ENCODE measurements around the gene BPIFA2.

Gene BPIFA2

GRCh38 chr20:33217052-33217451 lies 49.1 kb downstream of the BPIFA2 start, which contains the start of gene BPIFA3:
Gene BPIFA3 (plus strand): TSS chr20:33217352. CDS start chr20:33217537, 185 bp downstream.
- Histone ChIP-seq H3K9me2 (replicated peaks; ENCODE audit: low read depth, low read length) (no peaks in the 10 kb centered on the region), H3K4me1 (ENCODE audit: insufficient read depth, low read length, poor library complexity, severe bottlenecking) (no peaks in the 10 kb centered on the region), H4K20me1 (ENCODE audit: insufficient read depth, low read length, poor library complexity, severe bottlenecking) (no peaks in the 10 kb centered on the region), H3K4me2 (ENCODE audit: low read depth, low read length, poor library complexity, severe bottlenecking) (no peak within 1 kb of the TSS), H3F3A (ENCODE audit: low read depth) (no peaks in the 10 kb centered on the region), H3K9me3 (ENCODE audit: insufficient read depth, low read depth, low read length) (no peaks in the 10 kb centered on the region), H3K79me2 (ENCODE audit: insufficient read depth, low read length) (no peaks in the 10 kb centered on the region), H3K36me3 (ENCODE audit: insufficient read depth, low read length) (no peaks in the 10 kb centered on the region), H2AFZ (ENCODE audit: low read length) (no peak within 1 kb of the TSS), H3K4me3 (ENCODE audit: low read length, poor library complexity, severe bottlenecking) (no peak within 1 kb of the TSS), H3K27me3 (ENCODE audit: insufficient read depth, low read length, poor library complexity, severe bottlenecking) (no peaks in the 10 kb centered on the region), H3K9ac (ENCODE audit: low read depth, low read length, poor library complexity, severe bottlenecking) (no peak within 1 kb of the TSS)
- no peak for TF ChIP-seq CTCF (conservative IDR thresholded peaks at IDR 0.05; ENCODE audit: low read length)
- TF ChIP-seq EZH2phosphoT487 (IDR thresholded peaks at IDR 0.05; ENCODE audit: borderline replicate concordance), result no peak

- TF ChIP-seq EZH2phosphoT487 (IDR thresholded peaks at IDR 0.05; ENCODE audit: borderline replicate concordance) (no peak), CTCF (conservative IDR thresholded peaks at IDR 0.05; ENCODE audit: low read length) (no peak)
- Histone ChIP-seq H2AFZ (ENCODE audit: low read length) (no peak overlapping the region), H3K9me3 (ENCODE audit: insufficient read depth, low read depth, low read length) (no peaks in the 10 kb centered on the region), H3K36me3 (ENCODE audit: insufficient read depth, low read length) (no peaks in the 10 kb centered on the region), H4K20me1 (ENCODE audit: insufficient read depth, low read length, poor library complexity, severe bottlenecking) (no peaks in the 10 kb centered on the region), H3K79me2 (ENCODE audit: insufficient read depth, low read length) (no peaks in the 10 kb centered on the region), H3K9me2 (replicated peaks; ENCODE audit: low read depth, low read length) (no peaks in the 10 kb centered on the region), H3F3A (ENCODE audit: low read depth) (no peaks in the 10 kb centered on the region), H3K4me1 (ENCODE audit: insufficient read depth, low read length, poor library complexity, severe bottlenecking) (no peaks in the 10 kb centered on the region), H3K4me3 (ENCODE audit: low read length, poor library complexity, severe bottlenecking) (no peak overlapping the region), H3K27me3 (ENCODE audit: insufficient read depth, low read length, poor library complexity, severe bottlenecking) (no peaks in the 10 kb centered on the region), H3K9ac (ENCODE audit: low read depth, low read length, poor library complexity, severe bottlenecking) (no peak overlapping the region), H3K4me2 (ENCODE audit: low read depth, low read length, poor library complexity, severe bottlenecking) (no peak overlapping the region)
These were observed 56.4 kb downstream of the BPIFA2 start for GRCh38 chr20:33224399-33224798.

GRCh38 chr20:33229843-33230242 lies 61.9 kb downstream of the BPIFA2 start:
- TF ChIP-seq EZH2phosphoT487 (IDR thresholded peaks at IDR 0.05; ENCODE audit: borderline replicate concordance), result no peak
- TF ChIP-seq CTCF (conservative IDR thresholded peaks at IDR 0.05; ENCODE audit: low read length), result no peak
- Histone ChIP-seq H3K4me2 (ENCODE audit: low read depth, low read length, poor library complexity, severe bottlenecking) (no peak overlapping the region), H3K4me3 (ENCODE audit: low read length, poor library complexity, severe bottlenecking) (no peak overlapping the region), H3K36me3 (ENCODE audit: insufficient read depth, low read length) (no peaks in the 10 kb centered on the region), H3K9me2 (replicated peaks; ENCODE audit: low read depth, low read length) (no peaks in the 10 kb centered on the region), H3K4me1 (ENCODE audit: insufficient read depth, low read length, poor library complexity, severe bottlenecking) (peaks cover 5% of the 10 kb centered on the region), H3K79me2 (ENCODE audit: insufficient read depth, low read length) (no peaks in the 10 kb centered on the region), H3F3A (ENCODE audit: low read depth) (no peaks in the 10 kb centered on the region), H2AFZ (ENCODE audit: low read length) (peak overlapping the region; percentile 42; the same call in 1 of the 2 replicates), H3K9me3 (ENCODE audit: insufficient read depth, low read depth, low read length) (no peaks in the 10 kb centered on the region), H3K27me3 (ENCODE audit: insufficient read depth, low read length, poor library complexity, severe bottlenecking) (no peaks in the 10 kb centered on the region), H3K9ac (ENCODE audit: low read depth, low read length, poor library complexity, severe bottlenecking) (no peak overlapping the region), H4K20me1 (ENCODE audit: insufficient read depth, low read length, poor library complexity, severe bottlenecking) (no peaks in the 10 kb centered on the region)

Measured in Loucy (cell line).